Neuron (in vitro differentiated cells): Measurements from ENCODE around the gene ACACA.
"Not testable (repeated sequence)": the region's sequence is repeated elsewhere in the genome, so short reads cannot be mapped to it uniquely, and the experiment has no call there.

Experiments
- H2AFZ ChIP-seq: one replicate; pipeline ENCODE4 v1.6.1; 2013; ENCODE audit warnings: low read depth, mild to moderate bottlenecking, inconsistent platforms, low read length, moderate library complexity
- H3K27me3 ChIP-seq: one replicate; pipeline ENCODE4 v1.6.1; 2013; ENCODE audit warnings: low read length; ENCODE audit not compliant: insufficient read depth
- H3K36me3 ChIP-seq: one replicate; pipeline ENCODE4 v1.6.1; 2013; ENCODE audit warnings: low read length; ENCODE audit not compliant: insufficient read depth
- H3K4me1 ChIP-seq: one replicate; pipeline ENCODE4 v1.6.1; 2013; ENCODE audit warnings: low read length; ENCODE audit not compliant: insufficient read depth
- H3K4me3 ChIP-seq: 2 replicates; pipeline ENCODE4 v1.5.1; 2013; ENCODE audit warnings: mild to moderate bottlenecking, low read length, moderate library complexity
- H3K9me3 ChIP-seq: one replicate; pipeline ENCODE4 v1.6.1; 2013; ENCODE audit warnings: low read length

Gene ACACA

DNA sequence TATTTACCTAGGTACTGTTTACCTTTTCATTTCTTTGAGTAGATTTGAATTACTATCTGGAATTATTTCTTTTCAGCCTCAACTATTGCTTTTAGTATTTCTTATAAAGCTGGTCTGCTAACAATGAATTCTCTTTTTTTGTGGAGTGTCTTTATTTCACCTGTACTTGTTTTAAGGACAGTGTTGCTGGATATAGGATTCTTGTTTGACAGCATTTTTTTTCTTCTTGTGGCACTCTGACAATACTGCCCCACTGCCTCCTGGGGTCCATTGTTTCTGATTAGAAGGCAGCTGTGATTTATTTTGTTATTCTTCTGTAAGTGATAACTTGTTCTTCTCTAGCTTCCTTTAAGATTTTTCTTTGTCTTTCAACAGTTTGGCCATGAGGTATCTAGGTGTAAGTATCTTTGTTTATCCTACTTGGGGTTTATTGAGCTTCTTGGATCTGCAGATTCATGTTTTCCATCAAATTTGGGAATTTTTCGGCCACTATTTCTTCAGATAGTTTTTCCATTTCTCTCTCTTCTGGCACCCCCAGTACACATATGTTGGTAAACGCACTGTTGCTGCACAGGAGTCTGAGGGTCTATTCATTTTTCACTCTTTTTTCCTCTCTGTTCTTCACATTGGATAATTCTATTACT lies 327.4 kb downstream of the ACACA start:
- no peaks in the 10 kb centered on the region for H3K4me1 ChIP-seq
- H2AFZ ChIP-seq, result no peak overlapping the region
- no peaks in the 10 kb centered on the region for H3K9me3 ChIP-seq

DNA sequence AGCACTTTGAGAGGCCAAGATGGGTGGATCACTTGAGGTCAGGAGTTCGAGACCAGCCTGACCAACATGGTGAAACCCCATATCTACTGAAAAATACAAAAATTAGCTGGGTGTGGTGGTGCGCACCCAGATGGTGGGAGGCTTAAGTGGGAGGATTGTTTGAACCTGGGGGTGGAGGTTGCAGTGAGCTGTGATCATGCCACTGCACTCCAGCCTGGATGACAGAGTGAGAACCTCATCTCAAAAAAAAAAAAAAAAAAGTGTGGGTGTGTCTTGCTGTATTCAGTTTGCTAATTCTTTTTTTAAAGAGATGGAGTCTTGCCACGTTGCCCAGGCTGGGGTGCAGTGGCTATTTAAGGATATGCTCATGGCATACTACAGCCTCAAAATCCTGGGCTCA lies 333.2 kb downstream of the ACACA start:
- not testable (repeated sequence) for H3K4me3 ChIP-seq, H2AFZ ChIP-seq, H3K9me3 ChIP-seq, H3K36me3 ChIP-seq, H3K4me1 ChIP-seq, H3K27me3 ChIP-seq

More for the DNA sequence above, 327.4 kb downstream of the ACACA start:
- Histone ChIP-seq H3K27me3 (no peaks in the 10 kb centered on the region), H3K4me3 (no peak overlapping the region), H3K36me3 (no peaks in the 10 kb centered on the region)

DNA sequence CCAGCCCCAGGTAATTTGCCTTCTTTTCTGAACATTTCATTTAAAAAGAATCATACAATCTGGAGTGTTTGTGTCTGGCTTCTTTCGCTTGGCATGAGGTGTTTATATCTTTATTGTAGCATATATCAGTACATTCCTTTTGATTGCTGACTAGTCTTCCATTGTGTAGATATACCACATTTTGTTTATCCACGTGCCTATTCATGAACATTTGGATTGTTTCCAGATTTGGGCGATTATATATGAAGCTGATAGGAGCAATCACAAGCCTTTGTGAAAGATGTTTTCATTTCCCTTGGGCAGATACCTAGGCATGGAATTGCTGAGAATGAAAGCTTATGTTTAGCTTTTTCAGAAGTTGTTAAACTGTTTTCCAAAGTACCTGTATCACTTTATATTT lies 337.5 kb downstream of the ACACA start:
- no peaks in the 10 kb centered on the region for H3K27me3 ChIP-seq
- no peaks in the 10 kb centered on the region for H3K36me3 ChIP-seq

DNA sequence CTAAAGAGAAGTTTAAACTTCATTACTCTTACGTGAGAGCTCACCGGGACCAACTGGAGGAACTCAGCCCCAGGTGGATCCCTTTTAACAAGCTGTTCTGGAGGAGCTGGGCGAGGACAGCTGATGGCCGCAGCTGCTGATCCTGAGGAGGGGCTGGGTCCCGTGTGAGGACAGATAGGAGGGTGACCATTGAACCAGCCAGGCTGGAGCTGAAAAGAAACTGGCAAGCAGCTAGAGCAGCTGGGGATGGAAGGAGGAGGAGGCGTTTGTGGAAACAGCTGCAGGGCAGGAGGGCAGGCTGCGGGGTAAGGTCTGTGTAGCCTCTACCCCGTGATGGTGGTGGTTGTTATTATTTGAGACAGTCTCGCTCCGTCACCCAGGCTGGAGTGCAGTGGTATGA lies 338.4 kb downstream of the ACACA start:
- H3K4me1 ChIP-seq, result no peaks in the 10 kb centered on the region
- no peaks in the 10 kb centered on the region for H3K36me3 ChIP-seq
- no peaks in the 10 kb centered on the region for H3K9me3 ChIP-seq
- no peak overlapping the region for H3K4me3 ChIP-seq
- no peaks in the 10 kb centered on the region for H3K27me3 ChIP-seq
- H2AFZ ChIP-seq, result no peak overlapping the region

More for the DNA sequence above, 337.5 kb downstream of the ACACA start:
- Histone ChIP-seq H2AFZ (no peak overlapping the region), H3K4me3 (no peak overlapping the region), H3K9me3 (no peaks in the 10 kb centered on the region), H3K4me1 (no peaks in the 10 kb centered on the region)

DNA sequence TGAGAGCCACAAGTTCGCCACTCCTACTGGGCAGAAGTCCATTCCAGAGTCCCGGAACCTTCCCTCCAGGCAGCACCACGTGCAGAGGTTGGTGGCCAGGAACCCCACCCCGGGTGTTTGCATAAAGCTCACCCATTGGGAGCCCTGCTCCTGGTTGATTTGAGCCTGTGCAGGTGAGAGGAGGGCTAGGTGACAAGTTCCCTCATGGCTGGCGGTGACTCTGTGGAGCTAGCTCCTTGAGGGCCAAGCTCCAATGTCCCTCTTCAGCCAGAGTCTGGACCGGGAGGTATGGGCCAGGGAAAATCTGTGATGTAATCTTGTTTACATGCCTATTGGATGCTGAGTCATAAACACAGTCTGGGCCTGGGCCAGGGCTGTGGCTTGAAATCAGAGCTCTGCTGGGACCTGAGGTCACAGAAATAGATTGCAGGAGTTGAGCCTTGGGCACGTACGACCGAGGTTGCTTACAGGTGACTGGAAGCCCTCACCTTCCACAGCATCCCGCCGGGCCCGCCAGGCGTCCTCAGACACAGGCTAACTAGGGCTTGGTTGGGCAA lies 339.0 kb downstream of the ACACA start:
- Histone ChIP-seq H2AFZ (no peak overlapping the region), H3K36me3 (no peaks in the 10 kb centered on the region), H3K4me3 (no peak overlapping the region), H3K27me3 (no peaks in the 10 kb centered on the region), H3K9me3 (no peaks in the 10 kb centered on the region), H3K4me1 (no peaks in the 10 kb centered on the region)

DNA sequence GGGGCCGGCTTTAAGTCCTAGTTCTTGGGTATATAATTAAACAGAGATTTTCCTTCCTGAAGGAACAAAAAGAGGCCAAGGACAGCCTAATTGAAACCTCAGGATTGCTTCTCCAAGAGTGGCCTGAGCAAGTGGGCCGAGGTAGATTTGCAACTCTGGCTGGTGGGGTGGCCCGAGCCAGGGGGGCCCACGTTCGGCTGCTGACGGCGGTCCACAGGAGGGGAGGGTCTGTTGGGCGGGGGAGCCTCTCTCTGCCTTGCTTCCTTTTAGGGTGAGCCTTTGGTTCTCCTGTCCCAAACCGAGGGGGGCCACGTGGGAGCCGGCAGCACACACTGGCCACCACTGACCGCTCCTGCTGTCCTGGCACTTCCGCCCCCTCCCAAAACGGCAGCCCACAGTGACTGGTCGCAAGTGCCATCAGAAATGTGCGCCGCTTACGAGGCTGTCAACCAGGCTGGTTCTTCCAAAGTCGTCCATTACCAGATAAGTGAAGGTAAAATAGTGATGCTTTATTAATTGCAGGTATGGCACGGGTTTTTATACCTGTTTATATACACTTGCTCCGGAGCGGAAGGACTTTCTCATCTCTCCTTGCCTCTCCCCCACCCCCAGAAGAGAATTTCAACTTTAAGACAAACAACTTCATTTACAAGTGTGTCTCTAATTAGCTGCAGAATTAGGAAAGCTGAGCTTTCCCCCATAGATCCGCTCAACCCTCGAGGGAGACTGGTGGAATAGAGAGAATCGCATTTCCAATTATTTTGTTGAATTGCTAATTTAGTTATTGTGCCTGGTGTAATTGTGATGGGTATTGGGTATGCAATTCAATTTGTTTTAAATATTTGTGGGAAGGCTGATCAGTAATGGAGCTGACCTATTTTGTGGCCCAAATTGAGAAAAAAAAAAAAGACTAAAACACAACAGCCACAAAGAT lies 340.0 kb downstream of the ACACA start:
- H3K9me3 ChIP-seq, result no peaks in the 10 kb centered on the region
- no peaks in the 10 kb centered on the region for H3K36me3 ChIP-seq
- no peak overlapping the region for H2AFZ ChIP-seq
- no peaks in the 10 kb centered on the region for H3K4me1 ChIP-seq
- no peak overlapping the region for H3K4me3 ChIP-seq
- H3K27me3 ChIP-seq, result no peaks in the 10 kb centered on the region

DNA sequence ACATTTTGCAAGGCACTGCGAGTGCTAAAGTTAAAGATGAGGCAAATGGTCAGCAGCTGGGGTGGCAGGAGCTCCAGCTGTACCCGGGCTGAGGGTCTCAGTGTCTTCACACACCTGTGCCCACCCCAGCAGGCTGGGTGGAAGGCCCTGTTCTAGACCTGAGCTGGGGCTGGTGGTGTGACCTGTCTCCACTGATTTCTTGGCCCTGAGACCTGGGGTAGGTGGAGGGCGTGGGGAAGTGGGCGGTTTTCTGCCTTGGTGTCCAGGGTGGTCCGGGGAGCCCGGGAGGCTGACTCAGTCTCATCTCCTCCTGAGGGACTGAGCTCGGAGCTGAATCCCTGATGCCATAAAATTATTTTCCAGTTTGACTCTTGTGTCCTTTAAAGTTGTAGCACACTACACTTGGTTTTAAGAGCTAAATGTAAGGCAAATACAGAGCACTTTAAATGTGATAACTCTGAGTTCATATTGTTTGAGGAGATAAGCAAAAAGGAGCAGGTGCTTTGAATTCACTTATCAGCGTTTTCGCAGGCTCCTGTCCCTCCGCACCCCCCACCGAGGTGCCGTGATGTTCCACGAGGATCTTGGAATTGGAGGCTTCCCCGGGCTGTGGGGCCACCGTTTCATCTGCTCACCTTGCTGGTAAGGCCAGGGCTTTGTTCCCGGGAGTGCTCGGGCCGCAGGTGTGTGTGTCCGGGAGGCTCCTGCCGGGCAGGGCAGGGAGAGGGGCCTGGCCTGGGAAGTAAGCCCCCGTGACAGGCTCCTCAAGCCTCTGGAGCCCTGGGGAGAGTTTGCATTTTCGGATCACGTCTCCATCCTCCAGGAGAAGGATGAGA lies 340.9 kb downstream of the ACACA start:
- Histone ChIP-seq H3K27me3 (no peaks in the 10 kb centered on the region), H3K4me3 (no peak overlapping the region), H2AFZ (no peak overlapping the region), H3K4me1 (no peaks in the 10 kb centered on the region), H3K9me3 (no peaks in the 10 kb centered on the region), H3K36me3 (no peaks in the 10 kb centered on the region)

DNA sequence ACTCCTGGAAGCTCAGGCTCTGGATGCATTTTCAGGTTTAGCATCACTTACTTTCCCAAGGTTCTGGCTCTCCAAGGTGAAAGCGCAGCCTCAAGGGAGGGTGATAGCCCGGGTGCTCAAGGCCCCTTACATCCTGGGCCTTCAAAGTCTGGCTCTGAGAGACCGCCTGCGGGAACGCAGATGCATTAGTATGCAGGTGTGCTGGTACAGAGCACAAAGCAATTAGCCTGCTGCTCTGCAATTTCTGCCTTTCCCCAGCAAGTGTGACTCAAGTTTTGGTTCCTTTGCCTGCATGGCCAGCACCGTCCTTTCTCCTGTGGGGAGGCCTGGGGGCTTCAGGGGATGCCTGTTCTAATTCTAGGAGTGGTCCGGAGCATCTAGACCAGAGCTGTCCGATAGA lies 341.7 kb downstream of the ACACA start:
- H3K27me3 ChIP-seq, result no peaks in the 10 kb centered on the region
- no peaks in the 10 kb centered on the region for H3K36me3 ChIP-seq
- H3K4me1 ChIP-seq, result no peaks in the 10 kb centered on the region
- H3K4me3 ChIP-seq, result no peak overlapping the region
- H3K9me3 ChIP-seq, result no peaks in the 10 kb centered on the region
- no peak overlapping the region for H2AFZ ChIP-seq

DNA sequence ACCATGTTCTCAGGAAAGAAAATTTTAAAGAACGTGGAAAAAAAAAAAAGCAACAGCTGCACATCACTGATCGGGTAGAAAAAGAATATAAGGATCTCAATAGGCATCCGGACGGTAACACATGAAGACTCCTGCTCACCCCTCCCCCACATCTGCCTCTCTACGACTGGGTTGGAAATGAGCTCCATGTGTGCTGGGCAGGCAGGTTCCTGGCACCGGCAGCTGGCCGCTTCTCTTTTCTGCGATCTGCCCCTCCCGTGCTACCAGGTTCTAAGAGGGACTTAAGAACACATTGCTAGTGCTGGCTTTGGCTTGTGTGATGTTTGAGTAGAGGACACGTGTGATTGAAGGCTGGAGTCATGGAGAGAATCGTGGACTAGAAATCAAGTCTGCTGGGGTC lies 342.4 kb downstream of the ACACA start:
- Histone ChIP-seq H3K9me3 (no peaks in the 10 kb centered on the region), H2AFZ (no peak overlapping the region), H3K27me3 (no peaks in the 10 kb centered on the region), H3K4me3 (no peak overlapping the region), H3K4me1 (no peaks in the 10 kb centered on the region), H3K36me3 (no peaks in the 10 kb centered on the region)

DNA sequence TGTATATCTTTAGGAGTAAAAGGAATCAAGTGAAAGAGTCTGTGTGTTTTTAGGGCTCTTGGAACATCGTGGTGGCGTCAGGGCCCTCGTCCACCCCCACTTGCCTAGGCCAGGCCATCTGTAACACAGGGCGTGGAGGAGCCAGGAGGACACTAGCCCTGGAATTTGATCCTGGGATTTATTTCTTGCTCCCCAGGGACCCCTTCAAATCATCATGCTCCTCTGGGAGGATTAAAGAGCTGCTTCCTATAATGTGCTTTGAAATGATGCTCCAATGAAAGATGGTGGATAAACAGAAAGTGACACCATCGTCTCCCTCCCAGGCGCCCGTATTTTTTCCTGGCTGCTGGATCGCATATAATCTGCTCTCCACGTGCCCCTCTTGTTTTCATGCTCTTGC lies 344.6 kb downstream of the ACACA start:
- H3K4me1 ChIP-seq, result no peaks in the 10 kb centered on the region
- H3K27me3 ChIP-seq, result no peaks in the 10 kb centered on the region
- H3K9me3 ChIP-seq, result no peaks in the 10 kb centered on the region
- H3K4me3 ChIP-seq, result no peak overlapping the region
- H2AFZ ChIP-seq, result no peak overlapping the region
- peaks cover under 1% of the 10 kb centered on the region for H3K36me3 ChIP-seq

DNA sequence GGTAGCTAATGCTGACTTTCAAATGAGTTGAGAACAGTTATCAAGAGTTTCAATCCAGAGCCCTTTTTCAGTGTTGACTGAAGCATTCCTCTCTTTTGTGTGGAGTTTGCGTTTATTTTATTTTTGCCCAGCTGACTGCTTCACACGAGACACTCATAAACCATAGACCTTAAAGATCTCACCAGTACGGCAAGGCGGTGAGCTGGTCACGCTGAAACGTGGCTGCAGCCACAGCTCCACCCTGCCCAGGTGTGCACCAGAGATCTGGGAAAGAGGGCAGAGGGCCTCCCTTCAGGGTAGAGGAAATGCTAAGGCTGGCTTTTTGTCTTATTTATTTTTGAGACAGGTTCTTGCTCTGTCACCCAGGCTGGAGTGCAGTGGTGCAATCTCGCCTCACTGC lies 345.7 kb downstream of the ACACA start:
- no peaks in the 10 kb centered on the region for H3K4me1 ChIP-seq
- no peak overlapping the region for H2AFZ ChIP-seq
- H3K27me3 ChIP-seq, result no peaks in the 10 kb centered on the region
- peaks cover 7% of the 10 kb centered on the region for H3K36me3 ChIP-seq
- no peaks in the 10 kb centered on the region for H3K9me3 ChIP-seq
- no peak overlapping the region for H3K4me3 ChIP-seq

DNA sequence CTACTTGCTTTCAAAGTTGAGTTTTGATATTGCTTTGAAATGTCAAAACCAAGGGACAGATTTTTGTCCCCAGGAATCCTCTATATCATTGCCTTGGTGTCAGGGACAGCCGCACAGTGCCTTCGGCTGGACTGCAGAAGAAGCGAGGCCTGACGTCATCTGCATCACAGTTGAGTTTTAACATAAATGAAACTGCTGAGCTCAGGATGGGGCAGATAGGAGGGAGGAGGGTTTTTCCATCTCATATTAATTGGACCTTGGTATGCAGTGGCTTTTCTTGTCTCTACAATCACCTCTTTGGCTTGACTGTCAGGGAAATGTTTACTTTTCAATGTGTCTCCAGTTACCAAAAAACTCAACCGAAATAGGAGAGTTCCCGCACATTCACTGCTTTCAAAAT lies 346.5 kb downstream of the ACACA start:
- H3K4me3 ChIP-seq, result no peak overlapping the region
- no peak overlapping the region for H2AFZ ChIP-seq
- H3K9me3 ChIP-seq, result no peaks in the 10 kb centered on the region
- H3K4me1 ChIP-seq, result no peaks in the 10 kb centered on the region
- H3K36me3 ChIP-seq, result peaks cover 7% of the 10 kb centered on the region
- H3K27me3 ChIP-seq, result no peaks in the 10 kb centered on the region

DNA sequence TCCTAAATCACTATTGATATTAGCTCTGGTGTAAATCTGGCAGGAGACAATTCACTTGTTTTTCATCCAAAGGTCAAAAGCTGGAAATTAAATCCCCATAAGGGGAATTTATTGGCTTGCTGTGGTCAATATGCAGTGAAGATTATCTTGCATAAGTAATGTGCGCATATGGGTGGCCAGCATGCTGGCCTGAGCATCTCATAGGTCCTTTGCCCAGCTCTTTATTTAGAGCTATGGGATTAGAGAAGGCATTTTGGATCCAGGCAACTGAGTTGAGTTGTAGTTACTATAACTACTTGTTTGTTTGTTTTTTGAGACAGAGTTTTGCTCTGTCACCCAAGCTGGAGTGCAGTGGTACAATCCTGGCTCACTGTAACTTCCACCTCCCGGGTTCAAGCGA lies 347.1 kb downstream of the ACACA start:
- Histone ChIP-seq H2AFZ (no peak overlapping the region), H3K4me3 (no peak overlapping the region), H3K27me3 (no peaks in the 10 kb centered on the region), H3K9me3 (no peaks in the 10 kb centered on the region), H3K4me1 (no peaks in the 10 kb centered on the region), H3K36me3 (peaks cover 7% of the 10 kb centered on the region)
